ENCODE measurements around the gene RBM47. TPM values are rescaled to one million over a fixed set of nuclear protein-coding genes. Genes with fewer than 3 reads are reported as not detected.

The RBM47 gene
- polyA plus RNA-seq, 3 donors = 79.5 to 101 (median 92.8) TPM

- Histone ChIP-seq H3K4me1 (ENCODE audit: control insufficient read depth in 1 of 2, insufficient read depth in 2 of 2, low read length in 2 of 2) (peaks cover 78 to 86% of the 10 kb centered on the region in 2 donors), H3K79me2 (ENCODE audit: insufficient read depth, low read length) (peaks cover 99% of the 10 kb centered on the region), H3K9ac (ENCODE audit: insufficient read depth, low read length, poor library complexity, severe bottlenecking) (peak overlapping the region; percentile 66), H2AFZ (ENCODE audit: insufficient read depth, low read depth, low read length, poor library complexity, severe bottlenecking) (peak overlapping the region; percentile 2), H3K27me3 (ENCODE audit: control insufficient read depth in 2 of 2, insufficient read depth in 2 of 2, low read length in 2 of 2) (no peaks in the 10 kb centered on the region), H3K9me3 (replicated peaks in 1 of 2; ENCODE audit: control insufficient read depth in 1 of 2, insufficient read depth in 1 of 2, low read length in 2 of 2) (no peaks in the 10 kb centered on the region), H3K27ac (ENCODE audit: low read depth in 1 of 2, low read length in 2 of 2) (peak overlapping the region; percentile 81 to 93), H3K36me3 (replicated peaks in 1 of 2; ENCODE audit: control insufficient read depth in 1 of 2, insufficient read depth in 2 of 2, low read length in 2 of 2) (peaks cover 7 to 23% of the 10 kb centered on the region in 2 donors), H3K4me2 (replicated peaks; ENCODE audit: extremely low read depth, low read length, poor library complexity, severe bottlenecking) (peak overlapping the region; percentile 70), H3K4me3 (replicated peaks in 1 of 3; ENCODE audit: low read depth in 2 of 3, low read length in 3 of 3) (peak overlapping the region; percentile 36 to 71 (median 54)), H4K20me1 (ENCODE audit: insufficient read depth, low read length) (peaks cover 49% of the 10 kb centered on the region)
- WGBS (ENCODE audit: insufficient coverage) = 0% methylated on average over 5 of the region's 5 CpGs
- Mint-ChIP-seq H3K9me3 (peaks cover 0 to 3% (median 0%) of the 10 kb centered on the region in 7 donors), H3K4me3 (peak overlapping the region; percentile 80 to 91), H3K27me3 (ENCODE audit: low read depth in 3 of 3) (no peaks in the 10 kb centered on the region), H3K27ac (peak overlapping the region; percentile 93 to 99 (median 98)), H3K4me1 (peaks cover 78% of the 10 kb centered on the region), H3K36me3 (peaks cover 32 to 36% of the 10 kb centered on the region in 2 donors)
- TF ChIP-seq, protein P1, sequence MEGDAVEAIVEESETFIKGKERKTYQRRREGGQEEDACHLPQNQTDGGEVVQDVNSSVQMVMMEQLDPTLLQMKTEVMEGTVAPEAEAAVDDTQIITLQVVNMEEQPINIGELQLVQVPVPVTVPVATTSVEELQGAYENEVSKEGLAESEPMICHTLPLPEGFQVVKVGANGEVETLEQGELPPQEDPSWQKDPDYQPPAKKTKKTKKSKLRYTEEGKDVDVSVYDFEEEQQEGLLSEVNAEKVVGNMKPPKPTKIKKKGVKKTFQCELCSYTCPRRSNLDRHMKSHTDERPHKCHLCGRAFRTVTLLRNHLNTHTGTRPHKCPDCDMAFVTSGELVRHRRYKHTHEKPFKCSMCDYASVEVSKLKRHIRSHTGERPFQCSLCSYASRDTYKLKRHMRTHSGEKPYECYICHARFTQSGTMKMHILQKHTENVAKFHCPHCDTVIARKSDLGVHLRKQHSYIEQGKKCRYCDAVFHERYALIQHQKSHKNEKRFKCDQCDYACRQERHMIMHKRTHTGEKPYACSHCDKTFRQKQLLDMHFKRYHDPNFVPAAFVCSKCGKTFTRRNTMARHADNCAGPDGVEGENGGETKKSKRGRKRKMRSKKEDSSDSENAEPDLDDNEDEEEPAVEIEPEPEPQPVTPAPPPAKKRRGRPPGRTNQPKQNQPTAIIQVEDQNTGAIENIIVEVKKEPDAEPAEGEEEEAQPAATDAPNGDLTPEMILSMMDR (IDR thresholded peaks at IDR 0.05) = peak; percentile 33
- peak; percentile 53 to 69 (median 65) for DNase-seq
- intact Hi-C loops (cut with micrococcal nuclease) = loop anchor here (5.0 to 10.0 kb wide), 4 partner anchors 36 to 164 kb away; partner anchors contain the start of gene RBM47 (in 1 of the 2)
These were observed 78.7 kb downstream of the RBM47 start for GRCh38 chr4:40550948-40551462.

- H3K79me2 ChIP-seq (ENCODE audit: insufficient read depth, low read length) = peaks cover 99% of the 10 kb centered on the region
- peaks cover 0 to 3% (median 0%) of the 10 kb centered on the region in 7 donors for H3K9me3 Mint-ChIP-seq
- peaks cover 70% of the 10 kb centered on the region for H3K4me1 Mint-ChIP-seq
- peak overlapping the region; percentile 81 to 93 for H3K27ac ChIP-seq (ENCODE audit: low read depth in 1 of 2, low read length in 2 of 2)
- peak overlapping the region; percentile 70 for H3K4me2 ChIP-seq (replicated peaks; ENCODE audit: extremely low read depth, low read length, poor library complexity, severe bottlenecking)
- peaks cover 7 to 23% of the 10 kb centered on the region in 2 donors for H3K36me3 ChIP-seq (replicated peaks in 1 of 2; ENCODE audit: control insufficient read depth in 1 of 2, insufficient read depth in 2 of 2, low read length in 2 of 2)
- peak overlapping the region; percentile 93 to 99 (median 98) for H3K27ac Mint-ChIP-seq
- H2AFZ ChIP-seq (ENCODE audit: insufficient read depth, low read depth, low read length, poor library complexity, severe bottlenecking) = no peak overlapping the region
- intact Hi-C loops (cut with micrococcal nuclease) = loop anchor here (5.0 to 10.0 kb wide), 4 partner anchors 37 to 165 kb away; partner anchors contain the start of gene RBM47 (in 1 of the 2)
- H3K9ac ChIP-seq (ENCODE audit: insufficient read depth, low read length, poor library complexity, severe bottlenecking) = peak overlapping the region; percentile 66
- H3K4me1 ChIP-seq (ENCODE audit: control insufficient read depth in 1 of 2, insufficient read depth in 2 of 2, low read length in 2 of 2) = peaks cover 70 to 78% of the 10 kb centered on the region in 2 donors
- peak overlapping the region in 1 of 2 donors; percentile 80 for H3K4me3 Mint-ChIP-seq
- H3K9me3 ChIP-seq (replicated peaks in 1 of 2; ENCODE audit: control insufficient read depth in 1 of 2, insufficient read depth in 1 of 2, low read length in 2 of 2) = no peaks in the 10 kb centered on the region
- TF ChIP-seq, protein P1 (IDR thresholded peaks at IDR 0.05) = no peak
- H3K36me3 Mint-ChIP-seq = peaks cover 28 to 33% of the 10 kb centered on the region in 2 donors
- H3K27me3 Mint-ChIP-seq (ENCODE audit: low read depth in 3 of 3) = no peaks in the 10 kb centered on the region
- WGBS (ENCODE audit: insufficient coverage) = 17% methylated on average over 2 of the region's 5 CpGs
- H3K4me3 ChIP-seq (replicated peaks in 1 of 3; ENCODE audit: low read depth in 2 of 3, low read length in 3 of 3) = peak overlapping the region in 1 of 3 experiments; percentile 71
- peak in 1 of 3 donors; percentile 31 for DNase-seq
- H3K27me3 ChIP-seq (ENCODE audit: control insufficient read depth in 2 of 2, insufficient read depth in 2 of 2, low read length in 2 of 2) = no peaks in the 10 kb centered on the region
- H4K20me1 ChIP-seq (ENCODE audit: insufficient read depth, low read length) = peaks cover 54% of the 10 kb centered on the region
These were observed 79.5 kb downstream of the RBM47 start for GRCh38 chr4:40550196-40550595.

Data from CD14-positive monocyte (primary cell).